GM12878 (cell line): ENCODE results near the gene MYOCD. TPM values are rescaled to one million over a fixed set of nuclear protein-coding genes. Genes with fewer than 3 reads are reported as not detected.

Experiments used
- ATAC-seq: fragments of 200-7000 bp; cut with Tn5 transposase; 3 replicates; pipeline ENCODE4 v1.9.1; 2020; ENCODE audit warnings: mild to moderate bottlenecking, moderate library complexity
- BruUV-seq: library from RNA; stranded (reverse); fragments of 400-500 nt; replicated peaks from 2 replicates; lab custom pipeline; 2021; lab: Mats Ljungman, UMichigan
- CTCF ChIA-PET: fragments of 300-600 bp; sonication (Branson Sonifier 250); formaldehyde crosslinking; extraction: SDS; loops from one replicate; lab custom pipeline; 2021; ENCODE audit warnings: inconsistent platforms; lab: Yijun Ruan, JAX
- POLR2A ChIA-PET: fragments of 350-600 bp; formaldehyde crosslinking; extraction: SDS; loops from one replicate; lab custom pipeline; 2021; ENCODE audit warnings: inconsistent platforms; lab: Charles Lee
- RAD21 ChIA-PET: fragments of 300-600 bp; sonication (Branson Sonifier 250); formaldehyde crosslinking; loops from one replicate; lab custom pipeline; 2023; ENCODE audit warnings: antibody characterized with exemption; ENCODE audit not compliant: unreplicated experiment; lab: Charles Lee
- SMC1A ChIA-PET: fragments of 300-600 bp; sonication (Branson Sonifier 250); formaldehyde crosslinking; loops from one replicate; lab custom pipeline; 2023; ENCODE audit not compliant: unreplicated experiment, uncharacterized antibody; lab: Charles Lee
- DNase-seq: peaks from one replicate; pipeline ENCODE4 v3.0.0-alpha.2; 2011; ENCODE audit warnings: low read depth, low spot score
- FAIRE-seq: peaks from 3 replicates; lab custom pipeline; 2011; peaks lifted over from hg19 to GRCh38; lab: Jason Lieb, UNC
- H2AFZ ChIP-seq: 2 replicates; pipeline ENCODE4 v1.6.0; 2011; ENCODE audit warnings: low read depth, low read length, control low read depth; ENCODE audit not compliant: control insufficient read depth
- H3K27ac ChIP-seq: 2 replicates; pipeline ENCODE4 v1.5.1; 2011; ENCODE audit warnings: control low read depth; ENCODE audit not compliant: control insufficient read depth, insufficient read depth
- H3K27me3 ChIP-seq, 2 experiments: replicated peaks in 1 of 2; 2 replicates each; pipeline versions ENCODE4 v1.6.0 to v1.6.1; 2011; ENCODE audit warnings: low read length in 1 of 2; ENCODE audit not compliant: control insufficient read depth in 2 of 2, insufficient read depth in 2 of 2
- H3K36me3 ChIP-seq, 2 experiments: 2 replicates each; pipeline ENCODE4 v1.5.1; 2011; ENCODE audit warnings: low read length in 1 of 2; ENCODE audit not compliant: control insufficient read depth in 2 of 2, insufficient read depth in 2 of 2
- H3K4me1 ChIP-seq: 2 replicates; pipeline ENCODE4 v1.6.1; 2011; ENCODE audit warnings: mild to moderate bottlenecking, low read length, moderate library complexity, mixed read lengths; ENCODE audit not compliant: control insufficient read depth, insufficient read depth
- H3K4me2 ChIP-seq: 2 replicates; pipeline ENCODE4 v1.6.0; 2011; ENCODE audit warnings: control low read depth; ENCODE audit not compliant: control insufficient read depth, insufficient read depth
- H3K4me3 ChIP-seq: fragments of 200-600 bp; sonication (generic); 2 replicates; pipeline ENCODE4 v1.5.1; 2016
- H3K79me2 ChIP-seq: 2 replicates; pipeline ENCODE4 v1.6.0; 2011; ENCODE audit warnings: low read length; ENCODE audit not compliant: control insufficient read depth, insufficient read depth
- H3K9ac ChIP-seq: 2 replicates; pipeline ENCODE4 v1.8.0; 2011; ENCODE audit warnings: low read length, control low read depth, mixed read lengths; ENCODE audit not compliant: control insufficient read depth, insufficient read depth
- H3K9me3 ChIP-seq: replicated peaks from 3 replicates; pipeline ENCODE4 v1.5.1; 2011; ENCODE audit warnings: mild to moderate bottlenecking, low read length; ENCODE audit not compliant: control insufficient read depth, insufficient read depth
- H4K20me1 ChIP-seq: 2 replicates; pipeline ENCODE4 v1.6.0; 2011; ENCODE audit not compliant: control insufficient read depth, insufficient read depth
- BMI1 ChIP-seq: fragments of 450-650 bp; IDR thresholded peaks from 2 replicates; pipeline ENCODE4 v1.6.1; 2016; ENCODE audit warnings: mild to moderate bottlenecking, moderate library complexity, borderline replicate concordance
- CBX3 ChIP-seq: fragments of 200-600 bp; sonication (generic); IDR thresholded peaks from 2 replicates; pipeline ENCODE4 v1.6.1; 2016; ENCODE audit warnings: low read depth, borderline replicate concordance
- EED ChIP-seq: sonication (generic); IDR thresholded peaks from 2 replicates; pipeline ENCODE4 v1.6.1; 2016; ENCODE audit warnings: antibody characterized with exemption, low read depth
- FOXM1 ChIP-seq: IDR thresholded peaks from 2 replicates; pipeline ENCODE4 v1.6.1; 2012; ENCODE audit warnings: low read depth, mild to moderate bottlenecking, inconsistent platforms, low read length, moderate library complexity
- HDAC6 ChIP-seq: fragments of 200-600 bp; sonication (generic); IDR thresholded peaks from one replicate; pipeline ENCODE4 v1.8.0; 2017; ENCODE audit warnings: antibody characterized with exemption; ENCODE audit not compliant: unreplicated experiment
- KLF5 ChIP-seq: fragments of 450-650 bp; IDR thresholded peaks from 2 replicates; pipeline ENCODE4 v1.6.1; 2014; ENCODE audit warnings: mild to moderate bottlenecking; ENCODE audit not compliant: partially characterized antibody
- MTA3 ChIP-seq: IDR thresholded peaks from 2 replicates; pipeline ENCODE4 v1.6.1; 2012; ENCODE audit warnings: low read length, inconsistent platforms, borderline replicate concordance
- MYB ChIP-seq: fragments of 150-350 bp; IDR thresholded peaks from 2 replicates; pipeline ENCODE4 v1.6.1; 2014; ENCODE audit warnings: mild to moderate bottlenecking, low read depth, low read length, borderline replicate concordance
- NFIC ChIP-seq: IDR thresholded peaks from 2 replicates; pipeline ENCODE4 v1.6.1; 2012; ENCODE audit warnings: low read depth, mild to moderate bottlenecking, inconsistent platforms, low read length, moderate library complexity
- NFYB ChIP-seq: IDR thresholded peaks from 2 replicates; pipeline ENCODE4 v1.6.1; 2011; ENCODE audit warnings: low read depth, mild to moderate bottlenecking, low read length, improper control_type of control experiment, moderate library complexity; ENCODE audit not compliant: insufficient read depth
- POU2F2 ChIP-seq: IDR thresholded peaks from 3 replicates; pipeline ENCODE4 v1.6.1; 2011; ENCODE audit warnings: low read depth, mild to moderate bottlenecking, low read length, borderline replicate concordance
- RB1 ChIP-seq: fragments of 450-650 bp; formaldehyde crosslinking; IDR thresholded peaks from 2 replicates; pipeline ENCODE4 v1.6.1; 2017; ENCODE audit warnings: mild to moderate bottlenecking, borderline replicate concordance
- RELA ChIP-seq: fragments of 450-650 bp; IDR thresholded peaks from 2 replicates; pipeline ENCODE4 v1.8.0; 2014; ENCODE audit warnings: borderline replicate concordance; ENCODE audit not compliant: partially characterized antibody
- SIX5 ChIP-seq: IDR thresholded peaks from 2 replicates; pipeline ENCODE4 v1.6.1; 2011; ENCODE audit warnings: mild to moderate bottlenecking, low read depth, low read length, moderate library complexity; ENCODE audit not compliant: severe bottlenecking
- SMAD1 ChIP-seq: fragments of 450-650 bp; IDR thresholded peaks from 2 replicates; pipeline ENCODE4 v1.6.1; 2018; ENCODE audit warnings: mild to moderate bottlenecking, low read depth; ENCODE audit not compliant: partially characterized antibody
- SUPT20H ChIP-seq: IDR thresholded peaks from 2 replicates; pipeline ENCODE4 v1.6.1; 2011; ENCODE audit warnings: low read depth, mild to moderate bottlenecking, low read length, moderate library complexity, borderline replicate concordance; ENCODE audit not compliant: control insufficient read depth
- SUZ12 ChIP-seq: fragments of 200-600 bp; sonication (generic); IDR thresholded peaks from one replicate; pipeline ENCODE4 v1.6.1; 2018; ENCODE audit warnings: antibody characterized with exemption, mild to moderate bottlenecking; ENCODE audit not compliant: unreplicated experiment
- YBX1 ChIP-seq: fragments of 450-650 bp; IDR thresholded peaks from 2 replicates; pipeline ENCODE4 v1.6.1; 2016; ENCODE audit warnings: antibody characterized with exemption
- WGBS: methylation state at CpG from one replicate; pipeline ENCODE4 v1.1.6; 2016; ENCODE audit warnings: low lambda C conversion rate; ENCODE audit not compliant: insufficient replicate concordance, insufficient coverage; ENCODE audit errors: missing lambda C conversion rate; 5-methylcytosine and 5-hydroxymethylcytosine counted together
- in situ Hi-C: fragments of 300-500 bp; cut with MboI; formaldehyde crosslinking; loops from 9 replicates; pipeline ENCODE4 v1.14.3; 2018; ENCODE audit warnings: mixed read lengths
- intact Hi-C: fragments of 100-400 bp; cut with micrococcal nuclease; formaldehyde crosslinking; loops from one replicate; pipeline ENCODE4 v1.14.2; 2022; ENCODE audit not compliant: unreplicated experiment
- polyA plus RNA-seq, 11 experiments: library from polyadenylated mRNA; depleted of rRNA in 4 of 11; unstranded in 6 of 11; stranded (reverse) in 5 of 11; fragments of >200 nt; fragmentation: Nextera tagmentation in 4 of 11; fragmentation: Illumina TruSeq in 1 of 11; extraction: Ambion mirVana in 4 of 11; extraction: Trizol in 1 of 11; gene quantifications; 1 replicate in 1 of 11; 2 replicates in 10 of 11; pipeline versions ENCODE4 v1.2.1 to v1.2.3, GENCODE V29; 2011 to 2016; ENCODE audit warnings: inconsistent platforms in 2 of 11, missing spikeins in 2 of 11, low read depth in 1 of 11
- total RNA-seq, 4 experiments: library from RNA; depleted of rRNA in 3 of 4; stranded (reverse); fragments of >200 nt in 3 of 4; fragmentation: Illumina TruSeq in 1 of 4; extraction: Trizol in 1 of 4; gene quantifications; 2 replicates each; pipeline versions ENCODE4 v1.2.1 to v1.2.3, GENCODE V29; 2013 to 2021
- TF ChIP-seq, protein P1 (sequence below): fragments of 450-650 bp; IDR thresholded peaks from 2 replicates; pipeline ENCODE4 v1.6.1; 2017; ENCODE audit warnings: borderline replicate concordance

Gene MYOCD
- total and polyA plus RNA-seq, 10 of the 15 experiments (the other 5 are each of a cell fraction or from before 2014, with no cell fraction given): not detected

- no peak for FAIRE-seq
- no peak overlapping the region for H3K9ac ChIP-seq
- no peak for ATAC-seq
Measured at GRCh38 chr17:12738624-12739023, 72.9 kb downstream of the MYOCD start.

More at GRCh38 chr17:12738624-12739023, 72.9 kb downstream of the MYOCD start:
- Histone ChIP-seq H3K9me3 (no peaks in the 10 kb centered on the region), H3K27ac (no peak overlapping the region), H3K4me3 (no peak overlapping the region), H3K4me1 (no peaks in the 10 kb centered on the region), H3K27me3 (no peaks in the 10 kb centered on the region), H3K36me3 (no peaks in the 10 kb centered on the region), H4K20me1 (no peaks in the 10 kb centered on the region), H2AFZ (no peak overlapping the region), H3K79me2 (no peaks in the 10 kb centered on the region), H3K4me2 (no peak overlapping the region)
- intact Hi-C loops (no loop called here), in situ Hi-C loops (no loop called here)
- POLR2A ChIA-PET: no interaction called here
- SMC1A ChIA-PET: no interaction called here
- TF ChIP-seq RELA (no peak), POU2F2 (no peak), CBX3 (no peak), KLF5 (no peak), NFIC (no peak), SIX5 (no peak), HDAC6 (no peak), NFYB (no peak), YBX1 (no peak), MTA3 (no peak), RB1 (no peak), BMI1 (no peak), SMAD1 (no peak), SUPT20H (no peak), FOXM1 (no peak), EED (no peak), MYB (no peak), SUZ12 (no peak)
- TF ChIP-seq, protein P1, sequence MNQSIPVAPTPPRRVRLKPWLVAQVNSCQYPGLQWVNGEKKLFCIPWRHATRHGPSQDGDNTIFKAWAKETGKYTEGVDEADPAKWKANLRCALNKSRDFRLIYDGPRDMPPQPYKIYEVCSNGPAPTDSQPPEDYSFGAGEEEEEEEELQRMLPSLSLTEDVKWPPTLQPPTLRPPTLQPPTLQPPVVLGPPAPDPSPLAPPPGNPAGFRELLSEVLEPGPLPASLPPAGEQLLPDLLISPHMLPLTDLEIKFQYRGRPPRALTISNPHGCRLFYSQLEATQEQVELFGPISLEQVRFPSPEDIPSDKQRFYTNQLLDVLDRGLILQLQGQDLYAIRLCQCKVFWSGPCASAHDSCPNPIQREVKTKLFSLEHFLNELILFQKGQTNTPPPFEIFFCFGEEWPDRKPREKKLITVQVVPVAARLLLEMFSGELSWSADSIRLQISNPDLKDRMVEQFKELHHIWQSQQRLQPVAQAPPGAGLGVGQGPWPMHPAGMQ: no peak
- RAD21 ChIA-PET: no interaction called here
- WGBS: 25% methylated on average over 2 of the region's 2 CpGs
- BruUV-seq: no TSS peak
- no peak for DNase-seq
- CTCF ChIA-PET: interaction anchor here (0.5 kb wide), 1 partner anchor 294 kb away, joined by 3 read pairs; no protein-coding TSS in a partner anchor
